B cell (primary cell): ENCODE data around the gene HLCS. TPM values are rescaled to one million over a fixed set of nuclear protein-coding genes. Genes with fewer than 3 reads are reported as not detected.

Source experiments
- ATAC-seq: fragments of 200-7000 bp; cut with Tn5 transposase; one replicate; pipeline ENCODE4 v1.10.0; 2021; ENCODE audit warnings: low read depth, mild to moderate bottlenecking, moderate number of reproducible peaks, moderate library complexity
- CTCF ChIA-PET: fragments of 350-600 bp; sonication (Branson Sonifier 250); formaldehyde crosslinking; loops from one replicate; lab custom pipeline; 2021; ENCODE audit warnings: antibody characterized with exemption, inconsistent platforms; lab: Charles Lee
- POLR2A ChIA-PET: fragments of 350-600 bp; sonication (Branson Sonifier 250); formaldehyde crosslinking; loops from one replicate; lab custom pipeline; 2021; ENCODE audit warnings: antibody characterized with exemption; lab: Charles Lee
- DNase-seq: peaks from one replicate; pipeline ENCODE4 v3.0.0; 2013
- H2AFZ ChIP-seq: 2 replicates; pipeline ENCODE4 v1.6.1; 2012; ENCODE audit warnings: mild to moderate bottlenecking, low read depth, low read length; ENCODE audit not compliant: insufficient read depth, poor library complexity, severe bottlenecking
- H3K27ac ChIP-seq, 2 donors: 1 replicate in 1 of 2; 2 replicates in 1 of 2; pipeline ENCODE4 v1.5.1; 2012 to 2013; ENCODE audit warnings: low read length in 2 of 2, mild to moderate bottlenecking in 2 of 2, moderate library complexity in 1 of 2
- H3K27me3 ChIP-seq, 4 experiments: fragments of 200-600 bp in 1 of 4; sonication (generic) in 1 of 4; replicated peaks in 1 of 4; 1 replicate in 2 of 4; 2 replicates in 2 of 4; pipeline versions ENCODE4 v1.6.1 to v1.7.0; 2013 to 2016; ENCODE audit warnings: low read length in 3 of 4, mild to moderate bottlenecking in 2 of 4, mixed read lengths in 1 of 4, moderate library complexity in 1 of 4; ENCODE audit not compliant: insufficient read depth in 4 of 4, control insufficient read depth in 3 of 4; ENCODE audit errors: control extremely low read depth in 1 of 4
- H3K36me3 ChIP-seq, 2 experiments: replicated peaks in 1 of 2; 1 replicate in 1 of 2; 2 replicates in 1 of 2; pipeline versions ENCODE4 v1.6.1 to v1.7.1; 2013; ENCODE audit warnings: low read length in 1 of 2; ENCODE audit not compliant: insufficient read depth in 2 of 2, control insufficient read depth in 1 of 2; ENCODE audit errors: control extremely low read depth in 1 of 2, extremely low read depth in 1 of 2
- H3K4me1 ChIP-seq, 2 donors: fragments of 200-600 bp in 1 of 2; sonication (generic) in 1 of 2; 1 replicate in 1 of 2; 2 replicates in 1 of 2; pipeline versions ENCODE4 v1.5.1 to v1.6.1; 2013 to 2017; ENCODE audit warnings: low read length in 2 of 2; ENCODE audit not compliant: control insufficient read depth in 2 of 2, insufficient read depth in 2 of 2
- H3K4me2 ChIP-seq: replicated peaks from 2 replicates; pipeline ENCODE3; 2012; ENCODE audit warnings: mild to moderate bottlenecking, low read depth, low read length; ENCODE audit not compliant: poor library complexity, severe bottlenecking
- H3K4me3 ChIP-seq, 5 experiments: fragments of 200-600 bp in 1 of 5; sonication (generic) in 1 of 5; 1 replicate in 3 of 5; 2 replicates in 2 of 5; pipeline versions ENCODE4 v1.5.1 to v1.7.0; 2011 to 2016; ENCODE audit warnings: low read length in 4 of 5, mild to moderate bottlenecking in 4 of 5, low read depth in 2 of 5, control low read depth in 1 of 5, moderate library complexity in 1 of 5; ENCODE audit not compliant: insufficient read depth in 1 of 5; ENCODE audit errors: control extremely low read depth in 1 of 5, extremely low read depth in 1 of 5
- H3K79me2 ChIP-seq: fragments of 200-600 bp; sonication (generic); one replicate; pipeline ENCODE4 v1.6.0; 2016; ENCODE audit warnings: low read length; ENCODE audit not compliant: control insufficient read depth, insufficient read depth
- H3K9ac ChIP-seq: fragments of 200-600 bp; sonication (generic); 2 replicates; pipeline ENCODE4 v1.6.1; 2017; ENCODE audit warnings: mild to moderate bottlenecking, low read length, moderate library complexity
- H3K9me3 ChIP-seq, 3 donors: one replicate each; pipeline versions ENCODE4 v1.6.1 to v1.7.1; 2013; ENCODE audit warnings: low read length in 2 of 3; ENCODE audit not compliant: control insufficient read depth in 2 of 3, insufficient read depth in 1 of 3; ENCODE audit errors: control extremely low read depth in 1 of 3
- H4K20me1 ChIP-seq: 2 replicates; pipeline ENCODE4 v1.6.0; 2012; ENCODE audit warnings: mild to moderate bottlenecking, low read length; ENCODE audit not compliant: insufficient read depth, control insufficient read depth, poor library complexity, severe bottlenecking
- H3K27ac Mint-ChIP-seq: one replicate; pipeline ENCODE4 v1.8.0; 2021; ENCODE audit warnings: mixed read lengths
- H3K27me3 Mint-ChIP-seq: one replicate; pipeline ENCODE4 v1.8.0; 2021; ENCODE audit warnings: mixed read lengths
- H3K4me1 Mint-ChIP-seq: one replicate; pipeline ENCODE4 v1.8.0; 2021; ENCODE audit warnings: mixed read lengths
- H3K4me3 Mint-ChIP-seq: one replicate; pipeline ENCODE4 v1.8.0; 2021; ENCODE audit warnings: mixed read lengths
- H3K9me3 Mint-ChIP-seq: one replicate; pipeline ENCODE4 v1.8.0; 2022; ENCODE audit warnings: mixed read lengths; ENCODE audit not compliant: insufficient read depth
- EZH2 ChIP-seq: IDR thresholded peaks from 2 replicates; pipeline ENCODE4 v1.6.1; 2012; ENCODE audit warnings: borderline replicate concordance, low read depth, mild to moderate bottlenecking, moderate library complexity, low read length; ENCODE audit not compliant: insufficient read depth, poor library complexity, severe bottlenecking
- WGBS: methylation state at CpG from one replicate; pipeline ENCODE4 v1.1.5; 2013; ENCODE audit warnings: missing lambda C conversion rate; ENCODE audit not compliant: insufficient coverage; 5-methylcytosine and 5-hydroxymethylcytosine counted together
- intact Hi-C: fragments of 100-400 bp; cut with micrococcal nuclease; formaldehyde crosslinking; loops from one replicate; pipeline ENCODE4 v1.10.0; 2022
- polyA plus RNA-seq: library from polyadenylated mRNA; depleted of rRNA; stranded (reverse); fragments of >200 nt; gene quantifications from 2 replicates; pipeline ENCODE4 v1.2.3, GENCODE V29; 2012
- total RNA-seq, 2 donors: library from RNA; stranded (reverse); fragments of 120-200 nt in 1 of 2; gene quantifications; 1 replicate in 1 of 2; 2 replicates in 1 of 2; pipeline versions ENCODE4 v1.2.3 to v1.2.4, GENCODE V29; 2013 to 2022
- TF ChIP-seq, protein P1 (sequence below): fragments of 200-600 bp; IDR thresholded peaks from one replicate; pipeline ENCODE4 v1.8.0; 2022; ENCODE audit warnings: antibody characterized with exemption, mild to moderate bottlenecking

HLCS gene
- total and polyA plus RNA-seq, 2 donors (not counting 1 experiment from before 2014, with no cell fraction given) = 4.4 to 14.7 TPM

DNA sequence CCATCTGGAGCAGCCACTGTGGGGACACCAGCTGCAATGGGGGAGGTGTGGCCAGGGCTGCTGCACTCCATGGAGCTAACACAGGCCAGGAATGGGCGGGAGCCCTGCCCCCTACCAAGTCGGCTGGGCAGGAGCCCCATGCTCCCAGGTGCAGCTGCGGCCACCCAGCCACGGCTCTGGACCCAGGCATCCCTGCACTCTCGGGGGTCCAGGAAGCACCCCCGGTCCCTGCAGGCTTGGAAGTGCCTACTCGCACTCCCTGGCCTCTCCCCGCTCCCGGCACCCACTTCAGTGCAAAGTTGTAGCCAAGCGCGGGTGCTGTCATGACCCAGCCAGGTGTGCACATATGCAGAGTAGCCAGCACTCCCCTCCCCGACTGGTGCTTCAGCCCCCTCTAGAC lies 91.8 kb downstream of the HLCS start:
- Histone ChIP-seq H3K9ac (no peak overlapping the region), H3K4me2 (no peak overlapping the region), H3K4me3 (no peak overlapping the region), H3K79me2 (no peaks in the 10 kb centered on the region), H3K4me1 (no peaks in the 10 kb centered on the region), H2AFZ (no peak overlapping the region), H3K27me3 (no peaks in the 10 kb centered on the region), H3K9me3 (peaks cover 2 to 8% (median 7%) of the 10 kb centered on the region in 3 donors), H4K20me1 (no peaks in the 10 kb centered on the region), H3K36me3 (no peaks in the 10 kb centered on the region), H3K27ac (no peak overlapping the region)
- ChIA-PET POLR2A (no interaction called here), CTCF (no interaction called here)
- Mint-ChIP-seq H3K4me1 (no peaks in the 10 kb centered on the region), H3K9me3 (peaks cover 4% of the 10 kb centered on the region), H3K27ac (no peak overlapping the region), H3K27me3 (no peaks in the 10 kb centered on the region), H3K4me3 (no peak overlapping the region)
- intact Hi-C loops = no loop called here
- TF ChIP-seq EZH2 = no peak
- TF ChIP-seq, protein P1, sequence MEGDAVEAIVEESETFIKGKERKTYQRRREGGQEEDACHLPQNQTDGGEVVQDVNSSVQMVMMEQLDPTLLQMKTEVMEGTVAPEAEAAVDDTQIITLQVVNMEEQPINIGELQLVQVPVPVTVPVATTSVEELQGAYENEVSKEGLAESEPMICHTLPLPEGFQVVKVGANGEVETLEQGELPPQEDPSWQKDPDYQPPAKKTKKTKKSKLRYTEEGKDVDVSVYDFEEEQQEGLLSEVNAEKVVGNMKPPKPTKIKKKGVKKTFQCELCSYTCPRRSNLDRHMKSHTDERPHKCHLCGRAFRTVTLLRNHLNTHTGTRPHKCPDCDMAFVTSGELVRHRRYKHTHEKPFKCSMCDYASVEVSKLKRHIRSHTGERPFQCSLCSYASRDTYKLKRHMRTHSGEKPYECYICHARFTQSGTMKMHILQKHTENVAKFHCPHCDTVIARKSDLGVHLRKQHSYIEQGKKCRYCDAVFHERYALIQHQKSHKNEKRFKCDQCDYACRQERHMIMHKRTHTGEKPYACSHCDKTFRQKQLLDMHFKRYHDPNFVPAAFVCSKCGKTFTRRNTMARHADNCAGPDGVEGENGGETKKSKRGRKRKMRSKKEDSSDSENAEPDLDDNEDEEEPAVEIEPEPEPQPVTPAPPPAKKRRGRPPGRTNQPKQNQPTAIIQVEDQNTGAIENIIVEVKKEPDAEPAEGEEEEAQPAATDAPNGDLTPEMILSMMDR = no peak
- WGBS = 93% methylated on average over 12 of the region's 12 CpGs
- DNase-seq (no peak), ATAC-seq (no peak)

DNA sequence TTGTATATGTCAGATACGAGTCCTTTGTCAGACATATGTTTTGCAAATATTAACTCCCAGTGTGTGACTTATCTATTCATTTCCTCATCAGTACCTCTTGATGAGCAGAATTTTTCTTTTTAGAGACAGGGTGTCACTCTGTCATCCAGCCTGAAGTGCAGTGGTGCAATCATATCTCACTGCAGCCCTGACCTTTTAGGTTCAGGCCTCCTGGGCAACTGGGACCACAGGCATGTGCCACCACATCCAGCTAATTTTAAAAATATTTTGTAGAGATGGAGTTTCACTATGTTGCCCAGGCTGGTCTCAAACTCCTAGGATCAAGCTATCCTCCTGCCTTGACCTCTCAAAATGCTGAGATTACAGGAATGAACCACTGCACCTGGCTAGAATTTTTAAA lies 93.0 kb downstream of the HLCS start:
- no peak for TF ChIP-seq EZH2
- TF ChIP-seq, protein P1 = no peak
- intact Hi-C loops = no loop called here
- ChIA-PET CTCF (no interaction called here), POLR2A (no interaction called here)
- Histone ChIP-seq H3K4me3 (no peak overlapping the region), H3K79me2 (no peaks in the 10 kb centered on the region), H3K27me3 (no peaks in the 10 kb centered on the region), H2AFZ (no peak overlapping the region), H3K9ac (no peak overlapping the region), H4K20me1 (no peaks in the 10 kb centered on the region), H3K27ac (no peak overlapping the region), H3K4me2 (no peak overlapping the region), H3K4me1 (no peaks in the 10 kb centered on the region), H3K36me3 (no peaks in the 10 kb centered on the region), H3K9me3 (peaks cover 0 to 8% (median 7%) of the 10 kb centered on the region in 3 donors)
- H3K27me3 Mint-ChIP-seq = no peaks in the 10 kb centered on the region
- H3K4me1 Mint-ChIP-seq = no peaks in the 10 kb centered on the region
- DNase-seq (no peak), ATAC-seq (no peak)
- H3K9me3 Mint-ChIP-seq = peaks cover 4% of the 10 kb centered on the region
- no CpG with 5 or more reads among the region's 1 CpG for WGBS
- no peak overlapping the region for H3K27ac Mint-ChIP-seq
- no peak overlapping the region for H3K4me3 Mint-ChIP-seq
